ENCODE data around the gene CEACAM5.

DNA sequence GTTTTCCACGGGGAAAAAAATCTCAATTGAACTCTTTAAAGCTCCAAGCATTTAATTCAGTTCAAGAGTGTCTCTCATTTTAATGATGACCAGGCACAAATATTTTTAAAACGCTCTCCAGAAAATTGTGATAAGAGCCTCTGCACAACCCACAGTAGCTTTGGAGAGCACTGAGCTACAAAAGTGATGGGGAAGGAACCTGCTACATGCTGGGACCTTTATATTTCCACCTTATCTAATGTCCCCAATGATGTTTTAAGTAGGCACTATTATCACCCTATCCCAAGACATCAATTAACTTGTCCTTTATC lies 32.8 kb downstream of the CEACAM5 start:
- TF ChIP-seq, protein P1, sequence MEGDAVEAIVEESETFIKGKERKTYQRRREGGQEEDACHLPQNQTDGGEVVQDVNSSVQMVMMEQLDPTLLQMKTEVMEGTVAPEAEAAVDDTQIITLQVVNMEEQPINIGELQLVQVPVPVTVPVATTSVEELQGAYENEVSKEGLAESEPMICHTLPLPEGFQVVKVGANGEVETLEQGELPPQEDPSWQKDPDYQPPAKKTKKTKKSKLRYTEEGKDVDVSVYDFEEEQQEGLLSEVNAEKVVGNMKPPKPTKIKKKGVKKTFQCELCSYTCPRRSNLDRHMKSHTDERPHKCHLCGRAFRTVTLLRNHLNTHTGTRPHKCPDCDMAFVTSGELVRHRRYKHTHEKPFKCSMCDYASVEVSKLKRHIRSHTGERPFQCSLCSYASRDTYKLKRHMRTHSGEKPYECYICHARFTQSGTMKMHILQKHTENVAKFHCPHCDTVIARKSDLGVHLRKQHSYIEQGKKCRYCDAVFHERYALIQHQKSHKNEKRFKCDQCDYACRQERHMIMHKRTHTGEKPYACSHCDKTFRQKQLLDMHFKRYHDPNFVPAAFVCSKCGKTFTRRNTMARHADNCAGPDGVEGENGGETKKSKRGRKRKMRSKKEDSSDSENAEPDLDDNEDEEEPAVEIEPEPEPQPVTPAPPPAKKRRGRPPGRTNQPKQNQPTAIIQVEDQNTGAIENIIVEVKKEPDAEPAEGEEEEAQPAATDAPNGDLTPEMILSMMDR (IDR thresholded peaks at IDR 0.05): no peak
- no peak for TF ChIP-seq ZFX (IDR thresholded peaks at IDR 0.05; ENCODE audit: borderline replicate concordance)

Measured in 22Rv1 (cell line).